Measurements from ENCODE around the gene BLM.
"Not testable (repeated sequence)": the region's sequence is repeated elsewhere in the genome, so short reads cannot be mapped to it uniquely, and the experiment has no call there.

Gene BLM

DNA sequence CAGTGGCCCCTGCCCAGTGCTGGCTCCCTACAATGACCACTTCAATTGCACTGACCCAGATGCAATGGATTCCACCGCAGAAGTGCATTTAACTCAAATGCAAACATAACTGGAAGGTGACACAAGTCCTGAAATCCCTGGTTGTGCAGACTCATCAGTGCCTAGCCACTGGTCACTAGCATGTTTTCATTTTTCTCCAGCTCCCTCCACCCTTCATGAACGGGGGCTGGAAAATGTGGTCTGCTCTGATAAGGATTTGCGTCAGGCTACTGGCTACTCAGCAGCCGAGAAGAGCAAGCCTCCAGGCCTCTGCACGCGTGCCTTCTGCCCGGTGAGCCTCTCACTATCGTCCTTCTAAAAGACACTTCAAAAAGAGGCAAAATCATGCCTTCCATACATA is 123.8 kb downstream of the BLM start:
- no peak for DNase-seq
- Histone ChIP-seq H3K9me3 (ENCODE audit: severe bottlenecking) (no peaks in the 10 kb centered on the region), H3K27me3 (ENCODE audit: insufficient read depth, low read depth, severe bottlenecking) (no peaks in the 10 kb centered on the region), H3K27ac (no peak overlapping the region), H3K4me3 (ENCODE audit: low read depth, low read length) (no peak overlapping the region), H3K36me3 (no peaks in the 10 kb centered on the region)
- TF ChIP-seq, protein P1, sequence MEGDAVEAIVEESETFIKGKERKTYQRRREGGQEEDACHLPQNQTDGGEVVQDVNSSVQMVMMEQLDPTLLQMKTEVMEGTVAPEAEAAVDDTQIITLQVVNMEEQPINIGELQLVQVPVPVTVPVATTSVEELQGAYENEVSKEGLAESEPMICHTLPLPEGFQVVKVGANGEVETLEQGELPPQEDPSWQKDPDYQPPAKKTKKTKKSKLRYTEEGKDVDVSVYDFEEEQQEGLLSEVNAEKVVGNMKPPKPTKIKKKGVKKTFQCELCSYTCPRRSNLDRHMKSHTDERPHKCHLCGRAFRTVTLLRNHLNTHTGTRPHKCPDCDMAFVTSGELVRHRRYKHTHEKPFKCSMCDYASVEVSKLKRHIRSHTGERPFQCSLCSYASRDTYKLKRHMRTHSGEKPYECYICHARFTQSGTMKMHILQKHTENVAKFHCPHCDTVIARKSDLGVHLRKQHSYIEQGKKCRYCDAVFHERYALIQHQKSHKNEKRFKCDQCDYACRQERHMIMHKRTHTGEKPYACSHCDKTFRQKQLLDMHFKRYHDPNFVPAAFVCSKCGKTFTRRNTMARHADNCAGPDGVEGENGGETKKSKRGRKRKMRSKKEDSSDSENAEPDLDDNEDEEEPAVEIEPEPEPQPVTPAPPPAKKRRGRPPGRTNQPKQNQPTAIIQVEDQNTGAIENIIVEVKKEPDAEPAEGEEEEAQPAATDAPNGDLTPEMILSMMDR (IDR thresholded peaks at IDR 0.05; ENCODE audit: low read depth, low read length) = no peak

DNA sequence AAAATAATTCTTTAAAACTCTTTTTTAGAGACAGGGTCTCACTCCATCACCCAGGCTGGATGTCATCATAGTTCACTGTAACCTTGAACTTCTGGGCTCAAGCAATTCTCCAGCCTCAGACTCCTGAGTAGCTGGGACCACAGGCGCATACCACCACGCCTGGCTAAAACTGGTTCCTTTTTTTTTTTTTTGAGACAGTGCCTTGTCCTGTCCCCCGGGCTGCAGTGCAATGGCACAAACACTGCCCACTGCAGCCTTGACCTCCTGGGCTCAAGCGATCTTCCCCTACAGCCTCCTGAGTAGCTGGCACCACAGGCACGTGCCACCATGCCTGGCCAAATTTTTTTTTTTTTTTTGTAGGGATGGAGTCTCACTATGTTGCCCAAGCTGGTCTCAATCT is 127.5 kb downstream of the BLM start:
- no peak for DNase-seq
- no peak overlapping the region for H3K27ac ChIP-seq
- H3K4me3 ChIP-seq (ENCODE audit: low read depth, low read length) = no peak overlapping the region
- H3K36me3 ChIP-seq = no peaks in the 10 kb centered on the region
- H3K27me3 ChIP-seq (ENCODE audit: insufficient read depth, low read depth, severe bottlenecking) = no peaks in the 10 kb centered on the region
- no peaks in the 10 kb centered on the region for H3K9me3 ChIP-seq (ENCODE audit: severe bottlenecking)
- TF ChIP-seq, protein P1 (IDR thresholded peaks at IDR 0.05; ENCODE audit: low read depth, low read length) = no peak

DNA sequence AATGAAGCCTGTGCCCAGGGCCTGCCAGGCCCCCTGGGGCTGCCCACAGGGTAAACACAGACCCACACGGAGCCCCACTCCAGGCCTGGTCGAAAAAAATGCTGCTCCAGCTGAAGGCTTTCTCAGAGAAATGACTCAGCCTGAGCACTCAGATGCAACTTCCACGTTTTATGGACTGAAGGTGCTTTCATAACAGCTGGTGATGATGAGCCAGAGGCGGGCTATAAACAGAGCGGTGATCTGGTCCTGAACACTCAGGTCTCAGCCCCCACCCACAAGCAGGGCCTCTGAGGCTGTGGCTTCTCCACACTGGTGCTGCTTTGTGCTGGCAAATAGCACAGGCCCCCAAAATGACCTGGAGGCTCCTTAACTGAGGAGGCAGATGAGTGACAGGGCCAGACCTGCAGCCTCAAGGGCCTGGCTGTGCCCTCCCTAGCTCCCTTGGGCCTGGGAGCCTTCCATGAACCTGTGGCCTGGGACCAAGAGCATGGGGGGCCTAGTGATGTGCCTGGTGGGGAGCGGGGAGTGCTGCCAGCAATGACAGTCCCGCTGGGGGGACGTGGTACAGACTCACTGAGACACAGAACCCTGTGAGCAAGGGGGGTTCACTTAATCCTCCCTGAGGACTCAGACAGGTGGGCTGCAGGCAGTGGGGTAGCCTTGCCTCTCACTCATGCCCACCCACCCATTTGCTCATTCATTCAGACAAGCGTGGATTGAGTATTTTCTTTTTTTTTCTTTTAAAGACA is 128.2 kb downstream of the BLM start:
- no peak for DNase-seq
- TF ChIP-seq, protein P1 (IDR thresholded peaks at IDR 0.05; ENCODE audit: low read depth, low read length) = no peak
- Histone ChIP-seq H3K4me3 (ENCODE audit: low read depth, low read length) (no peak overlapping the region), H3K9me3 (ENCODE audit: severe bottlenecking) (no peaks in the 10 kb centered on the region), H3K27ac (no peak overlapping the region), H3K27me3 (ENCODE audit: insufficient read depth, low read depth, severe bottlenecking) (no peaks in the 10 kb centered on the region), H3K36me3 (no peaks in the 10 kb centered on the region)

DNA sequence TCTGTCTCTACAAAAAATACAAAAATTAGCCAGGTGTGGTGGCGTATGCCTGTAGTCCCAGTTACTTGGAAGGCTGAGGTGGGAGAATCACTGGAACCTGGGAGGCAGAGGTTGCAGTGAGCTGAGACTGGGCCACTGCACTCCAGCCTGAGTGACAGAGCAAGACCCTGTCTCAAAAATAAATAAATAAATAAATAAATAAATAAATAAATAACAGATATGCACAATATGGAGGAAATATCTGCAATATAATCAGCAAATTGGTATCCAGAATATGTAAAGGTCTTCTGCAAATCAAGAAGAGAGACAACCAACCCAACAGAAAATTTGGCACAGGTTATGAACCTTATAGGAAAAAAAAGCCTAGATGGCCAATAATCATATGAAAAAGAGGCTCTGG is 132.3 kb downstream of the BLM start:
- not testable (repeated sequence) for H3K27me3 ChIP-seq (ENCODE audit: insufficient read depth, low read depth, severe bottlenecking); H3K4me3 ChIP-seq (ENCODE audit: low read depth, low read length); H3K27ac ChIP-seq; H3K36me3 ChIP-seq; DNase-seq; H3K9me3 ChIP-seq (ENCODE audit: severe bottlenecking)

DNA sequence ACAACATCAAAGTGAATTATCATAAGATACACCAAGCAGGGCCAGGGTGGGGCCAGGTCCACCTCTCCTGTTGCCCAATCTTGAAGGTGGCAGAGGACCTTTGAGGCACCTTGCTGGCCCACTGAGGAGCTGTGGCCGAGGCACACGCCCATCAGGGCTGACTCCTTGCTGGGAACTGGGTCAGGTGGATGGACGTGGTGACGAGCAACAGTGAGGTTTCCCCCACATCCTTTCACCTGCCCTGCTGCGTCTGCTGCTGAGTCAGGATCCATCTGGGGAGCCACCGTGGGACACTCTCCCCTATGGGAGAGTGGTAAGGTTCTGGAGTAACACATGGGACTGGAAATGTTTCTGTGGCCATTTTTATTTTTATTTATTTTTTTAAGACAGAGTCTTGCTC is 134.0 kb downstream of the BLM start:
- DNase-seq = no peak
- Histone ChIP-seq H3K36me3 (no peaks in the 10 kb centered on the region), H3K27me3 (ENCODE audit: insufficient read depth, low read depth, severe bottlenecking) (no peaks in the 10 kb centered on the region), H3K27ac (no peak overlapping the region), H3K4me3 (ENCODE audit: low read depth, low read length) (no peak overlapping the region), H3K9me3 (ENCODE audit: severe bottlenecking) (no peaks in the 10 kb centered on the region)
- TF ChIP-seq, protein P1 (IDR thresholded peaks at IDR 0.05; ENCODE audit: low read depth, low read length) = no peak

DNA sequence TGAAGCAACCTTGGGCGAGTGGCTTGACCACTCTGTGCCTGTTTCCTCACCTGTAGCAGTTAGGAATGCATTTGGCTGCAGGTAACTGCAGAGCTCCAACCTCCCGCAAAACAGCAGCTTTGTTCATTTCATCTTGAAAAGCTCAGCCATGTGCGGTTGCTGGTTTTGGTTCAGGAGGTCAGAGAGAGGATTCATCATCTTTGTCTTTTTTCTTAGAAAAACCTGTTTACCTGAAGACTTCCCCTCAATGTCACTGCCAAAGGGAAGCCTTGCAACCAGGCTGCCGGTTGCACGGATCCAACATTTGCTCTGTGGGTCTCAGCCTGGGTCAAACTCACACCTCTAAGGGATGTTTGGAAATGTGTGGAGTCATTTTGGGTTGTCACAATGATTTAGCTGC is 134.8 kb downstream of the BLM start:
- H3K27me3 ChIP-seq (ENCODE audit: insufficient read depth, low read depth, severe bottlenecking) = no peaks in the 10 kb centered on the region
- H3K4me3 ChIP-seq (ENCODE audit: low read depth, low read length) = no peak overlapping the region
- H3K36me3 ChIP-seq = no peaks in the 10 kb centered on the region
- H3K27ac ChIP-seq = no peak overlapping the region
- TF ChIP-seq, protein P1 (IDR thresholded peaks at IDR 0.05; ENCODE audit: low read depth, low read length) = no peak
- no peaks in the 10 kb centered on the region for H3K9me3 ChIP-seq (ENCODE audit: severe bottlenecking)
- DNase-seq = no peak
